Measurements from ENCODE around the gene GPR55. TPM values are rescaled to one million over a fixed set of nuclear protein-coding genes. Genes with fewer than 3 reads are reported as not detected.

The GPR55 gene
- polyA plus RNA-seq, 1 donor from 2014 or later, result not detected

- no peaks in the 10 kb centered on the region for H3K36me3 ChIP-seq (ENCODE audit: insufficient read depth, low read length)
- H3F3A ChIP-seq (ENCODE audit: insufficient read depth, low read length, poor library complexity, severe bottlenecking), result peaks cover 13% of the 10 kb centered on the region
- H3K27ac ChIP-seq (ENCODE audit: low read length), result peak overlapping the region; percentile 97
- no peaks in the 10 kb centered on the region for H3K9me3 ChIP-seq (ENCODE audit: low read length)
- H2AFZ ChIP-seq (ENCODE audit: low read depth, low read length), result no peak overlapping the region
- no peaks in the 10 kb centered on the region for H3K27me3 ChIP-seq (ENCODE audit: insufficient read depth, low read depth, low read length)
- no peaks in the 10 kb centered on the region for H3K79me2 ChIP-seq (replicated peaks; ENCODE audit: insufficient read depth, low read length)
- H3K4me2 ChIP-seq (ENCODE audit: low read length), result peak overlapping the region; percentile 93
- no peak for TF ChIP-seq POLR2AphosphoS5 (IDR thresholded peaks at IDR 0.05)
- no peaks in the 10 kb centered on the region for H4K20me1 ChIP-seq (ENCODE audit: insufficient read depth)
- no peaks in the 10 kb centered on the region for H3K9me2 ChIP-seq (ENCODE audit: insufficient read depth, low read length)
- H3K9ac ChIP-seq (ENCODE audit: low read length), result peak overlapping the region; percentile 68
- peak overlapping the region; percentile 58 for H3K4me3 ChIP-seq (ENCODE audit: low read length)
Measured at GRCh38 chr2:230886671-230887071, 38.4 kb downstream of the GPR55 start.

DNA sequence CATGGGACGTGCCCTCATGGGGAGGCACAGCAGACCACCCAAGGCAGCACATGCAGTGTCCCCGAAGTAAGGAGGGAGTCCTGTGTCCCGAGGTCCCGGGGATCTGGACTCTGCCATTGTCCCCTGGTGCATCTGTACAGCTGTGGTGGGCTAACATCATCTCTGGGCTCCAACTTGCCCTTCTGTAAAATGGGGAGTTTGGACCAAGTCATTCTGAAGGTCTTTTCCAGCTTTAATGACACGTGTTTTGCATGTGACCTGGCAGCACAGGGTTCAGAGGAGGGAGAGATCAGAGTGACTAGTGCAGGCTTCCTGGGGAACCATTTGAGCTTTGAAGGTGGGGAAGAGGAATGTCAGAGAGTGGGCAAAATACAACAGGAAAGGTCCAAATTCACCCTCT is 38.8 kb downstream of the GPR55 start:
- Histone ChIP-seq H3K9me3 (ENCODE audit: low read length) (no peaks in the 10 kb centered on the region), H3K9ac (ENCODE audit: low read length) (peak overlapping the region; percentile 68), H3K79me2 (replicated peaks; ENCODE audit: insufficient read depth, low read length) (no peaks in the 10 kb centered on the region), H3K9me2 (ENCODE audit: insufficient read depth, low read length) (no peaks in the 10 kb centered on the region), H2AFZ (ENCODE audit: low read depth, low read length) (no peak overlapping the region), H3K27me3 (ENCODE audit: insufficient read depth, low read depth, low read length) (no peaks in the 10 kb centered on the region), H3K4me2 (ENCODE audit: low read length) (peak overlapping the region; percentile 93), H3K4me3 (ENCODE audit: low read length) (peak overlapping the region; percentile 58), H4K20me1 (ENCODE audit: insufficient read depth) (no peaks in the 10 kb centered on the region), H3K27ac (ENCODE audit: low read length) (peak overlapping the region; percentile 97), H3K36me3 (ENCODE audit: insufficient read depth, low read length) (no peaks in the 10 kb centered on the region), H3F3A (ENCODE audit: insufficient read depth, low read length, poor library complexity, severe bottlenecking) (peaks cover 13% of the 10 kb centered on the region)
- TF ChIP-seq EZH2 (IDR thresholded peaks at IDR 0.05; ENCODE audit: borderline replicate concordance, insufficient read depth, low read length, poor library complexity, severe bottlenecking) (no peak), MXI1 (conservative IDR thresholded peaks at IDR 0.05; ENCODE audit: poor library complexity, severe bottlenecking) (no peak), RAD21 (conservative IDR thresholded peaks at IDR 0.05) (no peak), SMC3 (conservative IDR thresholded peaks at IDR 0.05; ENCODE audit: poor library complexity) (no peak), POLR2AphosphoS5 (IDR thresholded peaks at IDR 0.05) (no peak), REST (IDR thresholded peaks at IDR 0.05; ENCODE audit: borderline replicate concordance) (no peak), EP300 (conservative IDR thresholded peaks at IDR 0.05; ENCODE audit: poor library complexity, severe bottlenecking) (no peak), CTCF (IDR thresholded peaks at IDR 0.05; ENCODE audit: poor library complexity, severe bottlenecking) (no peak), TAF1 (IDR thresholded peaks at IDR 0.05; ENCODE audit: low read depth) (no peak)

Measured in neural cell (in vitro differentiated cells).